Lower leg skin (tissue), 4 donors: Measurements from ENCODE around the gene SPACDR. TPM values are rescaled to one million over a fixed set of nuclear protein-coding genes. Genes with fewer than 3 reads are reported as not detected.
A peak's percentile ranks its signal among the peaks of the same experiment; 100 is the strongest.

Source experiments
- DNase-seq, 2 donors: peaks; one replicate each; pipeline ENCODE4 v3.0.0-alpha.2; 2019; ENCODE audit warnings: low spot score in 2 of 2
- H3K4me3 ChIP-seq: fragments of 200-600 bp; sonication (generic); 2 replicates; pipeline ENCODE4 v1.5.1; 2017; ENCODE audit warnings: mild to moderate bottlenecking, low read depth; ENCODE audit not compliant: poor library complexity, severe bottlenecking
- POLR2A ChIP-seq, 2 donors: fragments of 450-650 bp; IDR thresholded peaks; one replicate each; pipeline ENCODE4 v1.6.1; 2016 to 2017; ENCODE audit warnings: antibody characterized with exemption in 2 of 2, mild to moderate bottlenecking in 1 of 2, moderate library complexity in 1 of 2
- WGBS, 2 donors: methylation state at CpG; one replicate each; pipeline ENCODE4 v1.1.5; 2018; 5-methylcytosine and 5-hydroxymethylcytosine counted together
- intact Hi-C: fragments of 100-400 bp; cut with DNase I; formaldehyde crosslinking; loops from one replicate; pipeline ENCODE4 v1.15.0; 2023; ENCODE audit warnings: low total_unique reads
- total RNA-seq, 4 donors: library from RNA; depleted of rRNA; stranded (reverse); fragments of >200 nt; gene quantifications; one replicate each; pipeline ENCODE4 v1.1.0, GENCODE V29; 2016
- TF ChIP-seq, protein P1 (sequence below), 3 donors: fragments of 450-650 bp; IDR thresholded peaks; one replicate each; pipeline ENCODE4 v1.5.1; 2016; ENCODE audit warnings: antibody characterized with exemption in 3 of 3, mild to moderate bottlenecking in 3 of 3, moderate library complexity in 2 of 3

SPACDR gene
- total RNA-seq, 4 donors from 2014 or later, result 0.26 to 1.5 TPM; not detected in 2

DNA sequence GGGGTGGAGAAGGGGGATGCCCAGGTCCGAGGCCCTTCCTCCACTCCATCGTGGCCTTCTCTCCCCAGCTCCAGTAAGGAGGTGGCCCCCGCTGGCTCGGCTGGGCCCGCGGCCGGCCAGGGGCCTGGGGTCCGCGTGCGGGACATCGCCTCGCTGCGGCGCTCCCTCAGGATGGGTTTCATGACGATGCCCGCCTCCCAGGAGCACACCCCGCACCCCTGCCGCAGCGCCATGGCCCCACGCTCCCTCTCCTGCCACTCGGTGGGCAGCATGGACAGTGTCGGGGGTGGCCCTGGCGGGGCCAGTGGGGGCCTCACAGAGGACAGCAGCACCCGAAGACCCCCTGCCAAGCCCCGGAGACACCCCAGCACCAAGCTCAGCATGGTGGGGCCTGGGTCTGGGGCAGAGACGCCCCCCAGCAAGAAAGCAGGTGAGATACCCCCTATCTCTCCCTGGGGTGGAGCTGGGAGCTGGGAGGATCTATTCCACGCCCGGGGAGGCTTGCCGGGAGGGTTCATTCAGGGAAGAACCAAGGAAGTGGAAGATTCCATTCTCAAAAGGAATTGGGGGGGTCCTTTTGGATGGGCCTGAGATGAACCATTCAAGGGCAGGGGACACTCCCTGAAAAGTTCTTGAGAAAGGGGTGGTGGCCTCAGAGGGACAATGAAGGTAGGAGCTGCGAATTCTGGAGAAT lies 22.8 kb upstream of the SPACDR start:
- DNase-seq, result no peak
- TF ChIP-seq, protein P1, sequence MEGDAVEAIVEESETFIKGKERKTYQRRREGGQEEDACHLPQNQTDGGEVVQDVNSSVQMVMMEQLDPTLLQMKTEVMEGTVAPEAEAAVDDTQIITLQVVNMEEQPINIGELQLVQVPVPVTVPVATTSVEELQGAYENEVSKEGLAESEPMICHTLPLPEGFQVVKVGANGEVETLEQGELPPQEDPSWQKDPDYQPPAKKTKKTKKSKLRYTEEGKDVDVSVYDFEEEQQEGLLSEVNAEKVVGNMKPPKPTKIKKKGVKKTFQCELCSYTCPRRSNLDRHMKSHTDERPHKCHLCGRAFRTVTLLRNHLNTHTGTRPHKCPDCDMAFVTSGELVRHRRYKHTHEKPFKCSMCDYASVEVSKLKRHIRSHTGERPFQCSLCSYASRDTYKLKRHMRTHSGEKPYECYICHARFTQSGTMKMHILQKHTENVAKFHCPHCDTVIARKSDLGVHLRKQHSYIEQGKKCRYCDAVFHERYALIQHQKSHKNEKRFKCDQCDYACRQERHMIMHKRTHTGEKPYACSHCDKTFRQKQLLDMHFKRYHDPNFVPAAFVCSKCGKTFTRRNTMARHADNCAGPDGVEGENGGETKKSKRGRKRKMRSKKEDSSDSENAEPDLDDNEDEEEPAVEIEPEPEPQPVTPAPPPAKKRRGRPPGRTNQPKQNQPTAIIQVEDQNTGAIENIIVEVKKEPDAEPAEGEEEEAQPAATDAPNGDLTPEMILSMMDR (IDR thresholded peaks at IDR 0.05), result no peak
- TF ChIP-seq POLR2A (IDR thresholded peaks at IDR 0.05), result no peak
- 79 to 84% methylated on average over 15 to 28 of the region's 30 CpGs for WGBS, 2 donors
- intact Hi-C loops, result no loop called here
- no peak overlapping the region for H3K4me3 ChIP-seq

DNA sequence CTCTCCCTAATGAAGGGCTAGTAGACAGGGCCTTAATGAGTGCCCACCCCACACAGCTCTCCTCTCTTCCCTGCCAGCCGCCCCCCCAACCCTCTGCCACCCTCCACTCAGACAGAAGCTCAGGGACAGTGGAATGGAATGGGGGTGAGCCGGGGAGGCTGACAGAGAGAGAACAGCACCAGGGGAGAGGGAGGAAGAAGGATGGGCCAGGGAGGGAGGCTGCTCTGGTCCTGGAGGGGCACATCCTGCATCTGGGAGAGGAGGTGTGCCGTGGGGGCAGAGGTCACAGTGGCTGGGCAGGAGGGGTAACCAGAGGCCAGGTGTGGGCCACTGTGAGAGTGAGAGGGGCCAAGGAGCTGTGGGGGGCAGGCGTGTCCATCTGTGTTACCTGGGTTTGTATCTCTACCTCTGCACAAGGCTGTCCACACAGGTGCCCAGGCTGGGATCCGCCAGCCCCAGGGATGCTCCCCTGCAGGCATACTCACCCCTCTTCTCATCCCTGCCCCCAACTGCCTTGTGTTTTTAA lies 22.1 kb upstream of the SPACDR start:
- WGBS, 2 donors, result 87 to 92% methylated on average over 5 of the region's 5 CpGs
- no peak overlapping the region for H3K4me3 ChIP-seq
- DNase-seq, result no peak
- TF ChIP-seq, protein P1 (IDR thresholded peaks at IDR 0.05), result no peak
- no peak for TF ChIP-seq POLR2A (IDR thresholded peaks at IDR 0.05)
- intact Hi-C loops, result no loop called here

- H3K4me3 ChIP-seq, result no peak overlapping the region
- 79 to 83% methylated on average over 4 of the region's 4 CpGs for WGBS, 2 donors
- TF ChIP-seq, protein P1 (IDR thresholded peaks at IDR 0.05), result no peak
- no peak for TF ChIP-seq POLR2A (IDR thresholded peaks at IDR 0.05)
- intact Hi-C loops, result no loop called here
- no peak for DNase-seq
Observed at GRCh38 chr7:100485471-100485876, 21.4 kb upstream of the SPACDR start.

DNA sequence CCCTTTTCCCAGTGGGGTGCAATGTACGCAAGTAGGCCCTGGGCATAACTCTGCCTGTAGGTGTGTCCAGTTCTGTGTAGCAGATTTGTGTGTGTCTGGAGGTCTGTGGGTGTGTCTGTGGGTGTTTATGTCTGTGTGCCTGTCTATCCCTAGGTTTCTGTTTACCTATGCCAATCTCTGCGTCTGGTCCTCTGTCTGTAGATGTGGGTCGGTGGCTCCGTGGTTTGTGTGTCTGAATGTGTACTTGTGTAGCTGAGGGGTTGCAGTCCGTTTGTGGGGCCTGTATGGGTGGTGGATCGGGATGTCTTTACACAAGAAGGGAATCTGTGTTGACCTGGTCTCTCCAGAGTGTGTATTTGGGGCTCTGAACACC lies 20.6 kb upstream of the SPACDR start:
- 85 to 86% methylated on average over 6 of the region's 6 CpGs for WGBS, 2 donors
- H3K4me3 ChIP-seq, result no peak overlapping the region
- no peak for TF ChIP-seq POLR2A (IDR thresholded peaks at IDR 0.05)
- TF ChIP-seq, protein P1 (IDR thresholded peaks at IDR 0.05), result no peak
- no peak for DNase-seq
- intact Hi-C loops, result loop anchor here (5.0 kb wide), 1 partner anchor 203 kb away; no protein-coding TSS in a partner anchor

GRCh38 chr7:100483722-100484672 lies 19.9 kb upstream of the SPACDR start, which contains the start of gene NYAP1:
TSS of gene NYAP1 (plus strand) at chr7:100483927. CDS start at chr7:100485312, 1,385 bp downstream.
- 31 to 36% methylated on average over 24 to 33 of the region's 45 CpGs for WGBS, 2 donors
- intact Hi-C loops, result loop anchor here (5.0 kb wide), 1 partner anchor 203 kb away; no protein-coding TSS in a partner anchor
- DNase-seq, result peak in 1 of 2 donors; percentile 91
- TF ChIP-seq POLR2A (IDR thresholded peaks at IDR 0.05), result no peak
- TF ChIP-seq, protein P1 (IDR thresholded peaks at IDR 0.05), result no peak
- H3K4me3 ChIP-seq, result peak within 1 kb of the TSS; percentile 9
